HUDEP-2 (cell line): Measurements from ENCODE around the gene CHD1L.
"Not testable (repeated sequence)": the region's sequence is repeated elsewhere in the genome, so short reads cannot be mapped to it uniquely, and the experiment has no call there.

Experiments
- DNase-seq, 76 experiments: peaks; one replicate each; lab custom pipeline; 2025; ENCODE audit not compliant: unreplicated experiment in 76 of 76; lab: John Stamatoyannopoulos, UW

CHD1L gene

DNA sequence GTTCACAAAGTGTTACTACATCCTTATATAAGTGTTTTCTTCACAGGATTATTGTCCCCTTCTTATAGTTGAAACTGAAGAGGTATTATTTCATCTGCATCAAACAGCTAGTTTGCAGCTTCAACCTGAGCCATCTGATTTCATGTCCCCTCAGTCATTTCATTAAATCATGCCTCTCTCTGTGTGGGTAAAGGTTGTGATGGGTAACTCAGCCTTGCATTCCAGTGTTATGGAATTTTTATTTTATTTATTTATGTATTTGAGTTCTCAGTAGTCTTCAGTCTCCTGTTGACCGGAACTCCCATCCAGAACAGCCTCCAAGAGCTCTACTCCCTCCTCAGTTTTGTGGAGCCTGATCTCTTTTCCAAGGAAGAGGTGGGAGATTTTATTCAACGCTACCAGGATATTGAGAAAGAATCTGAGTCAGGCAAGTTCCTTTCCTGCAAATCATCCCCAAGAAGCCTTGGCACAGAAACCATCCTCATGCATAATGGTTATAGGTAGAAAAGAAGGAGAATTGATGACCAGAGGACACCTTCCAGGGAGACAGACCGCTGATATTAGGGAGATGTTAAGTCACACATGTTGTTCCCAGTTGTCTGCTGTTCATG is 21.8 kb downstream of the CHD1L start:
- no peak for DNase-seq

DNA sequence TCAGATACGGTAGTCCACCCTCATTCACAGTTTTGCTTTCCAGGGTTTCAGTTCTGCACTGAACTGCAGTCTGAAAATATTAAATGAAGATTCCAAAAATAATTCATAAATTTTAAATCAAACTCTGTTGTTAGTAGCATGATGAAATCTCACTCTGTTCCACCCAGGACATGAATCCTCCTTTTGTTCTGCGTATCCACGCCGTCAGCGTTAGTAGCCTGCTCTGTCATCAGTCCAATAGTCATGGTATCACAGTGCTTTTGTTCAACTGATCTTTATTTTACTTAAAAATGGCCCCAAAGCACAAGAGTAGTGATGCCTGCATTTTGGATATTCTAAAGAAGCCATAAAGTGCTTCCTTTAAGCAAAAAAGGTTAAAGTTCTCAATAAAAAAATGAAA is 23.9 kb downstream of the CHD1L start:
- no peak for DNase-seq

DNA sequence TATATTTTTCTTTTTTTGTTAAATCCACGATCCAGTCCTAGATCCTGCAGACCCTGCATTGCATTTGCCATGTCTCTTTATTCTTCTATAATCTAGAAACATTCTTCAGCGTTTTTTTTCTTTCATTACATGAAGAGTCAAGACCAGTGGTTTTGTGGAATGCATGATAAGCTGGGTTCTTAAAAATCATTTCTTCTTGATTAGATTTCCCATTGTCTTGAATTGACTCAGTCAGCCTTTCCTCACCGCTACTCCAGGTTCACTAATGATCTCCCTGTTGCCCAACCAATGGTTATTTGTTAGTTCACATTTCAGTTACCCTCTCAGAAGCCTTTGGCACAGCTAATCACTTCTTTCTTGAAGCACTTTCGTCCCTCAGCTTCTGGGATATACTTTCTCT is 25.2 kb downstream of the CHD1L start:
- DNase-seq, result no peak

DNA sequence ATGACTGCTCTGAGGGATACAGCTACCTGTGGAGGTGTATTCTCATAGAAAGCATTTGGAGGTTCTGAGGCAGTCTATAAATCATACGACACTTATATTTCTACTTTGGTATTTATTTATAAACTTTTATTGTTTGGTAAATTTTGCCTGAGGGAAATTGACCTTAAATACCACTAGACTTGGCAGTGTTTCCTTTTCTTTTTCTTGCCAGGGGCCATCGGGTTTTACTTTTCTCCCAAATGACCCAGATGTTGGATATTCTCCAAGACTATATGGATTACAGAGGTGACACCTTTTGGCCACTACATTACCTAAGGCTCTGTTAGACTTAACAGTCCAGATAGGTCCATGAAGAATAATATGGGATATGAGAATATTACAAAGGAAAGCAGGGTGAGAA is 28.2 kb downstream of the CHD1L start:
- no peak for DNase-seq

DNA sequence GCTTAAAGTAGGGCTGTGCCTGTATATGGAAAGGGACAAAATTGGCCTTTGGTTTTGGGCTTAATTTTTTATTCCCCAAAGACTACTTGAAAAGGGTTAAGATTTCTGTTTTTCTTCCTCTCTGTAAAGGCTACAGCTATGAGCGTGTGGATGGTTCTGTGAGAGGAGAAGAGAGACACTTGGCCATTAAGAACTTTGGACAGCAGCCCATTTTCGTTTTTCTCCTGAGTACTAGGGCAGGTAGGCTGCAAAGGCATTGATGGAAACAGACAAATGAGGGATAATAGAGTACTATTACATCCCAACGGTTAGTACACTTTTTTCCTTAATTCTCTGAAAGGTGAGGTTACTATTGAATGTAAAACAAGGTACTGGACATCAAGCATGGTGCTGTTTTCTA is 29.6 kb downstream of the CHD1L start:
- no peak for DNase-seq

DNA sequence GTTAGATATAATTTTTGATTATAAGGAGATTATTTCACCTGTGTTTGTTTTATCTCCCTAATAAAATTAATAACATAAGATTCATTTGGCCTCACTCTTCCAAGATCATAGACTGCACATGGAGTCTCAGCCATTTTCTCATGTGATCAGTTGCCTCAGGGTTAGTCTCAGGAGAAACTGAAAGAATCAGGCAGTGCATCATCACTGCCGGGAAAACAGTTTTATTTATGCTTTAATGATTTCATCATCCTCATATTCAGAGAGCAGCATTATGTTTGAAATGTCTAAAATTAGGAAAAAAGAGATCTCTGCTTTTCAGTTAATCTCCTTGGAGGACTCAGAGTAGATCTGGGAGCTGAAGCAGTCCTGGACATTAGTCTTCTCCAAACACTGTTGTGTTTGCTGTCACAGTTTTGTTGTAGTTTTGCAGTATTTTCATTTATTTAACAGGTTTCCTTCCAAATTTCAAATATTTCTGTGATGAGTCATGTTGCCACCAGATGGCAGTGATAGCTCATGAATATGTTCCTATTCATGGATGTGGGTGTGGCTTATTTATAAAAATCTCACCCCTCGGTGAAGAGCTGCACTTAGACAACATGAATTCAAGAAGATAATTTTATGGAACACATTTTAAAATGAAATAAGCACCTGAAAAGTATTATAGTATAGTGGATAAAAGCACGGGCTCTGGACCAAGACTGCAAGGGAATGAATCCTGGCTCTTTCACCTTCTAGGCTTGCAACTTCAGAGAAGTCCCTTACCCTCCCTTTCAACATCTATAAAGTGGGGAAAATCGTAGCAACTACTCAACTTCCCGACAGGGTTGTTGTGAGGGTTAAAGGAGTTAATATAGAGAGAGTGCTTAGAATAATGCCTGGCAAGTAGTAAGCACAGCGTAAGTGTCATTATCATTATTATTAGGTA is 31.2 kb downstream of the CHD1L start:
- DNase-seq, result peak in 31 of 76 experiments; percentile 1 to 56 (median 28)

DNA sequence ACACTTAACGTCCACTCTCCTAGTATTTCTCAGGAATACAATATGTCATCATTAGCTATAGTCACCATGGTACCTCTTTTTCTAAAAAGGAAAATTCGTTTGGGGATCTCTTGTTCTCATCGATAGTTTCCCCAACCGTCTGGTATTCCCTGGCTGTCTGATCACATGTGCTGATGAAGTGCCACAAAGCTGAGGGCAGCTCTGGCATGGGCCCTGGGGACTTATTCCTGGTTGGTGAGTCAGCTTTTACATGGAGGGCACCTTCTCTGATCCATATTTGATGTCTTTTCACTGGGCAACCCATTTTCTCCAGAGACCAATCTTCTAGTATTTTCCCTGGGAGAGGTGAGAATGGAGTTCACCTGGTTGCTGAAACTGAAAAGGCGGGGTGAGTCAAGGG is 39.5 kb downstream of the CHD1L start:
- DNase-seq, result no peak

DNA sequence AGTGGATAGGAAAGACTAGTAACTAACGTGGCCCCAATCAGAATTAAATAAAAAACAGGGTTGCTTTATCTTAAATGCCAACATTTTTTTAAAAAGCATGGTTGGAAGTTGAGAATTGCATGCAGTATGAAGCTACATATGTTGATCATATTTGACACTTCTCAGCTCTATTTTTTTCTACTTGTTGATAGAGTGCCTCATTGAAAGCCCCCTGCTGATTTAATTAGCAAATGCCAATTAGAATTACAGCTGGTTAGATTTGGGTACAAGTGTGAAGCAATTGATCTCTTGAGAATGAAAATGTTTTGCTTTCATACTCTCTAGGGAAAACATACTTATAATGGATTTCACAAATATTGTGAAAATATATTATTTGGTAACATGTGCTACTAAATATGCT is 40.5 kb downstream of the CHD1L start:
- DNase-seq, result no peak

DNA sequence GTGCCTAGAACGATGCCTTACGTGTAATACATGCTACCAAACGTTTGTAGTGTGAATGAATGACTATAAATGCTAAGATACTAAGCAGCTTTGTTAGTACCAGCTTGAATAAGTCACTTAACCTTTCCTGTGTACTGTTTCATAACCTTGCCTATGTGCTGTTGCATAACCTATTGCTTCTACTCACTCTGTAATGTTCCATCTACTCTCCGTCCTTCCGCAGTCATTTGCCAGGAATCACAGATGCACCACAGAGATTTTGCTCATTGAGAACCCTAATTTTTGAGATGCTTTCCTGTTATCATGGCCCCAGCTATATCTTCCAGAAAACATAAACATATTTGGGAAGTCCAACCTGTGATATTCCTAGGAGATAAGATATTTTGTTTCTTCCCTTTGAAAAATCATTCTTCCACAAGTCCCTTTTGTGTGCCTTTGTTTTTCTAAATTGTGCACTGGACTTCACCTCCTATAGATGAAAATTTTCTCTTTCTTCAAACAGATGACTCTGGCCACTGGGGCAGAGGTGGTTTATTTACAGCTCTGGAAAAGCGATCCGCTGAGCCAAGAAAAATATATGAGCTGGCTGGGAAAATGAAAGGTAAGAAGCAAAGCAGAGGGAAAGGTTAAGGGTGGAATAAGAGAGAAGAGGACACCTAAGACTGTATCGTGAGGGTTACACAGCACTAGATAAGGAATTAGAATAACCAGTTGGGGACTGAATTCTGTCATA is 44.8 kb downstream of the CHD1L start:
- DNase-seq, result no peak

DNA sequence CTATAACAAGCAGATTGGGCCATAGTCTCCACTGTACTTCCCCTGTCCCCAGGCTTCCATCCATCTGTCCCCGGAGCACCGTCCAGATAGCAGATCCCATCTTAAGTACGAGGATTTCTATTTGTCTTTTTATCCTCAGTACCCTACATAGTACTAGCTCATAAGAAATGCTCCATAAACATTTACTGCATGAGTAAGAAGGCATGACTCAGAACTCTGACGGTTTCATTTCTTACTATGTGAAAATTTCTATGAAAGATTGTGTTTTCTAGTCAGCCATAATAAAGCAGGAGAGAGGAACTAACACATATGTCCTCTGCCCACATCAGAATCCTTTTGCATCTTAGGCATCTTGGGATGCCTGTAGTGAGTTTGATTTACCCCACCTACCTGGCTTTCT is 49.5 kb downstream of the CHD1L start:
- DNase-seq, result no peak

DNA sequence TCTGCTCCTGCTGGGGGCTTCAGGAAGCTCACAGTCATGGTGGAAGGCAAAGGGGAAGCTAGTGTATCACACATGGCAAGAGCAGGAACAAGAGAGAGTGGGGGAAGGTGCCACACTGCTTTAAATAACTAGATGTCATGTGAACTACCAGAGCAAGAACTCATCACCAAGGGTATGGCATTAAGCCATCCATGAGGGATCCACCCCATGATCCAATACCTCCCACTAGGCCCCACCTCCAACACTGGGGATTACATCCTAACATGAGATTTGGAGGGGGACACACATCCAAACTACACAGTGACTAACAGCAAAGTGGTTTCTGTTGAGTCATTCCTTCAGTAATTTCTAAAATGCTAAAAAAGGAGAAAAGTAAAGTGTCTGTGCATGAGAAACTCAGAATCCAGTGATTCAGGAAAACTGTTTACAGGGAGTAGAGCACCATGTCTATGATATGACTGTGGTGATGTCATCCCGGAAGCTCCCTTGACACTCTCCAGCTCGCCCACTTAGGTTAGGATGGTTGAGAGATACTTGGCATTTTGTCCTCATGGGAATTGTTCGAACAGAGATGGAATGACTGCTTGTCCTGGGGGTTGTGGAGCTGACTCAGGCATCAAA is 50.3 kb downstream of the CHD1L start:
- no peak for DNase-seq

DNA sequence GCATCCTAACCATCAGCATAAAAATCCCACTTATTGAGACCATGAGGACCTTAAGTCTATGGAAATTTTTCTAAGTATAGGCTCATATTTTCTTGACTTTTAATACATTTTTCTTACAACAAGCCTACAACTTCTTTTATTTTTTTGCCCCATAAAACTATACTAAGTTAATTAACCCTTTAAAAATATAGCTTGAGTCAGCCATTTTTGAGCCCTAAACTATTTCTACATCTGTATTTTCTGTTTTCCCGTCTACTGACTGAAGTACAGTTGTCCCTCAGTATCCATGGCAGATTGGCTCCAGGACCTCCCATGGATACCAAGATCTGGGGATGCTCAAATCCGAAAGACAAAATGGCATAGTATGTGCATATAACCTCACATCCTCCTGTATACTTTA is 55.0 kb downstream of the CHD1L start:
- DNase-seq, result no peak

DNA sequence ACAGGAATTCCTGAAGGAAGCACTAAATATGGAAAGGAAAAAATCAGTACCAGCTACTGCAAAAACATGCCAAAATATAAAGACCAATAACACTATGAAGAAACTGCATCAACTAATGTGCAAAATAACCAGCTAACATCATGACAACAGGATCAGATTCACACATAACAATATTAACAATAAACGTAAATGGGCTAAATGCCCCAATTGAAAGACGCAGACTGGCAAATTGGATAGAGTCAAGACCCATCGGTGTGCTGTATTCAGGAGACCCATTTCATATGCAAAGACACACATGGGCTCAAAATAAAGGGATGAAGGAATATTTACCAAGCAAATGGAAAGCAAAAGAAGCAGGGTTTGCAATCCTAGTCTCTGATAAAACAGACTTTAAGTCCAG is 63.3 kb downstream of the CHD1L start:
- DNase-seq, result not testable (repeated sequence)

DNA sequence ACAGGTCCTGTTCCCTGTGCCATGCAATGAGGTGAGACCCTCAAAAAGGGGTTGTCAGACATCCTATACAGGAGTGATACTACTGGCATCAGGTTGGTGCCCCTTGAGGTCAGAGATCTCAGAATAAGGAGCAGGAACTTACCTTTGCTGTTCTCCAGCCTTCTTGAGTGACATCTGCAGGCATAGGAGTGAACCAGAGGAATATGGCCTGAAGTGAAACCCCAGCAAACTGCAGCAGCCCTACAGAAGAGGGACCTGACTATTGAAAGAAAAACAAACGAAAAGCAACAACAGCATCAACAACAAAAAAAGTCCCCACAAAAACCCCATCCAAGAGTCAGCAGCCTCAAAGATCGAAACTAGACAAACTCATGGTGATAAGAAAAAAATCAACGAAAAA is 74.5 kb downstream of the CHD1L start:
- DNase-seq, result no peak

DNA sequence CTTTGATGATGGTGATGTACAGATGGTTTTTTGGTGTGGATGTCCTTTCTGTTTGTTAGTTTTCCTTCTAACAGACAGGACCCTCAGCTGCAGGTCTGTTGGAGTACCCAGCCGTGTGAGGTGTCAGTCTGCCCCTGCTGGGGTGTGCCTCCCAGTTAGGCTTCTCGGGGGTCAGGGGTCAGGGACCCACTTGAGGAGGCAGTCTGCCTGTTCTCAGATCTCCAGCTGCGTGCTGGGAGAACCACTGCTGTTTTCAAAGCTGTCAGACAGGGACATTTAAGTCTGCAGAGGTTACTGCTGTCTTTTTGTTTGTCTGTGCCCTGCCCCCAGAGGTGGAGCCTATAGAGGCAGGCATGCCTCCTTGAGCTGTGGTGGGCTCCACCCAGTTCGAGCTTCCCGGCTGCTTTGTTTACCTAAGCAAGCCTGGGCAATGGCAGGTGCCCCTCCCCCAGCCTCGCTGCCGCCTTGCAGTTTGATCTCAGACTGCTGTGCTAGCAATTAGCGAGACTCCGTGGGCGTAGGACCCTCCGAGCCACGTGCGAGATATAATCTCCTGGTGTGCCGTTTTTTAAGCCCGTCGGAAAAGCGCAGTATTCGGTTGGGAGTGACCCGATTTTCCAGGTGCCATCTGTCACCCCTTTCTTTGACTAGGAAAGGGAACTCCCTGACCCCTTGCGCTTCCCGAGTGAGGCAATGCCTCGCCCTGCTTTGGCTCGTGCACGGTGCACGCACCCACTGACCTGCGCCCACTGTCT is 84.6 kb downstream of the CHD1L start:
- DNase-seq, result not testable (repeated sequence)

DNA sequence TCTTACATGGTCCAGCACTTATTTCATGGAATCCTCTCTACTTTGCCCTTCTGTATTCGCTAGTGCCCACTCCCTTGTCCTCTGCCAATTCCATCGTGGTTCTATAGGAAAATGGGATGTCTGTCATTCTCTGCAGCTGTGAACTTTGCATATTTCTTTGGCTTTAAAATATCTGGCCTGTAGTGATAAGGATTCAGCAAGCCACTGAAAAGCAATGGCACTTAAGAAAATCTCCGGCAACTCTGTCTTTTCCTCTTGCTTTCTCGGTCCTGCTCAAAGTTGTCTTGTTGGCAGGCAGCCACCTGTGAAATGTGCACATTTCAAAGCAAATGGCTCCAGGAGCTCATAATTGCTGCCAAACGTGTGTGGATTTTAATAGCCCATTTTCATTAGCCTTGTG is 91.8 kb downstream of the CHD1L start:
- DNase-seq, result no peak

DNA sequence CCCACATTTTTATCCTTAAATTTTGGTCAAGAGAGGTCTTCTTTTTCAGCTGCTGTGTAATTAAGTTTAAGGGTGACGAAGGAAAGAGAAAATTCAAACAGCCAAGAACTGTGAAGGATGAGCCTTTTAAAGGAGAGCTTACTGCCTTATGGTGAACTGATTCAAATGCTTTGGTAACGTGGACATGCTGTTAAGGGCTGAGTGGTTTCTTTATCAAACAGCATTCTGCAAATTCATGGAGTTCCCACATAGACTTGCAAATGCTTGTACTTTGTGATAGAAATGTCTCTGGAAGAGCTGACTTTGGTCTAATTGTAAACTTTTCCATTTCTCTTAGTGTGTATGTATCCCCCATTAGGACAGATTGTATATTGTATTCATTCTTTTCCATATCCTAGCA is 93.8 kb downstream of the CHD1L start:
- no peak for DNase-seq

DNA sequence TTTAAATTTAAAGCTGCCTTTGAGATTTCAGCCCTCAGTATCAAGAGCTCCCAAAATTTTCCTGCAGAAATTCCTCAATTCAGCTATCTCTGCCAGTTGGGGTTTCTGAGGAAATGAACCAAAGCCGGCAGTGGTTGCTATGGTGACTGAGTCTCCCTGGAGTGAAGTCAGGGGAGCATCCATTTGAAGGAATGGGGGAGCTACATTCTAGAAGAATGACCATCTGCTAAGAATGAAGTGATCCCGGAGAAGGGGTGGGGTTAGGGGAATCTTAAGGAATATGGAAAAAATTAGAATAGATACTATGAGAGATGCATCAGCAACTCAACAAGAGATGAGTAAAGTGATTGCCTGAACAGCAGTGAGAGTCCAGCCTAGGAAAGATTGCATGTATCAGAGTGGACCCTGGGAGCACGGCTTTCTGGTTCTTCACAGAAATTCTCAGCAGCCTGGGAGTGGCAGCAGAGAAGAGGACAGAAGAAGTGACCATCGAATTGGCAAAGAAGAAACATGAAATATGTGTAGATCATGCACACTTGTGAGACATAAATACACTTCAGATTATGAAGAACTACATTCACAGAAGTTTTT is 94.7 kb downstream of the CHD1L start:
- DNase-seq, result no peak

DNA sequence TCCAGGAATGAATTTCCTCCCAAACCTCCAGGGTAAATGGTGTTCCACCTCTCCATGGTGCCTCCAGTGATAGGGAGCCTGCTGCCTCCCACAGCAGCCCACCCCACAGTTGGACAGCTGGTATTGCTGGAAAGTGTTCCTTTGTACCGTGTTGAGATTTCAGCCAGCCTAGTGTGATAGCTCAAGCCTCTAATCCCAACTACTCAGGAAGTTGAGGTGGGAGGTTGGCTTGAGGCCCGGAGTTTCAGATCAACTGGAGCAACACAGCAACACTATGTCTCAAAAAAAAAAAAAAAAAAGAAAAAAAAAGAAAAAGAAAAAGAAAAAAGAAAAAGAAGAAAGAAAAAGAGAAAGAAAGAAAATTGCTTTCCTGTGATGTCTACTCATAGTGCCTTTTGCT is 96.1 kb downstream of the CHD1L start:
- DNase-seq, result no peak

DNA sequence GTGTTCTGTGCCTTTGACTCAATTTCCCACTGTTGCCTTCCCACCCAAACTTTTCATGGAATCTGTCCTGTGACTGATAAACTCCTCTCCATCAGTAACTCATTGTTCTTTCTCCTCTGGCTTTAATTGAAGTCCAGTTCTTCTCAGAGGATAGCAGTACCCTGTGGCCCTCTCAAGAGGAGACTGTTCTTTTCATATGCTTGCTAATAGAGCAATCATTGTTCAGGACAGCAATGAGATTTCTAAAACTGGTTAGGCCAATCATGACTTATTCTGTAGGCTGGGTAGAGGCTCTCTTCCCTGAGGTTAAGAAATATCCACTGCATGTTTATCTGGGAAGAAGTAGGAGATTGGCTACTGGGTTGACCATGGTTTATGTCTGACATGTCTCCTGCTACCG is 98.8 kb downstream of the CHD1L start:
- DNase-seq, result no peak
